Liver (tissue), 9 donors: ENCODE data around the gene RBM20. TPM values are rescaled to one million over a fixed set of nuclear protein-coding genes. Genes with fewer than 3 reads are reported as not detected.

Experiments
- DNase-seq: peaks from one replicate; pipeline ENCODE4 v3.0.0-alpha.2; 2017; ENCODE audit warnings: low spot score
- H3K27ac ChIP-seq, 2 donors: one replicate each; pipeline ENCODE4 v1.7.0; 2013; ENCODE audit warnings: inconsistent platforms in 2 of 2, low read length in 2 of 2, control low read depth in 1 of 2, low read depth in 1 of 2, mild to moderate bottlenecking in 1 of 2
- H3K27me3 ChIP-seq, 4 donors: one replicate each; pipeline versions ENCODE4 v1.6.1 to v1.7.0; 2013; ENCODE audit warnings: low read length in 3 of 4, inconsistent platforms in 1 of 4, mild to moderate bottlenecking in 1 of 4, moderate library complexity in 1 of 4; ENCODE audit not compliant: control insufficient read depth in 4 of 4, insufficient read depth in 4 of 4
- H3K36me3 ChIP-seq, 4 donors: one replicate each; pipeline versions ENCODE4 v1.6.1 to v1.7.0; 2013; ENCODE audit warnings: low read length in 3 of 4, mild to moderate bottlenecking in 3 of 4, low read depth in 1 of 4, moderate library complexity in 1 of 4; ENCODE audit not compliant: control insufficient read depth in 4 of 4, insufficient read depth in 3 of 4
- H3K4me1 ChIP-seq, 4 donors: one replicate each; pipeline versions ENCODE4 v1.6.1 to v1.7.0; 2013; ENCODE audit warnings: low read length in 3 of 4, mild to moderate bottlenecking in 3 of 4, moderate library complexity in 1 of 4; ENCODE audit not compliant: control insufficient read depth in 4 of 4, insufficient read depth in 4 of 4
- H3K4me3 ChIP-seq, 3 donors: one replicate each; pipeline versions ENCODE4 v1.6.1 to v1.7.0; 2013; ENCODE audit warnings: low read length in 3 of 3, control low read depth in 1 of 3, low read depth in 1 of 3, mild to moderate bottlenecking in 1 of 3
- H3K9ac ChIP-seq, 2 donors: one replicate each; pipeline ENCODE4 v1.7.0; 2013; ENCODE audit warnings: low read length in 2 of 2, mild to moderate bottlenecking in 2 of 2, moderate library complexity in 2 of 2, control low read depth in 1 of 2, low read depth in 1 of 2
- H3K9me3 ChIP-seq, 4 donors: one replicate each; pipeline versions ENCODE4 v1.6.1 to v1.7.0; 2013; ENCODE audit warnings: low read length in 3 of 4; ENCODE audit not compliant: control insufficient read depth in 4 of 4
- EGR1 ChIP-seq, 2 donors: IDR thresholded peaks; 2 replicates each; pipeline ENCODE4 v1.6.1; 2016 to 2018; ENCODE audit warnings: antibody characterized with exemption in 2 of 2, low read depth in 2 of 2
- FOXA1 ChIP-seq: IDR thresholded peaks from 2 replicates; pipeline ENCODE4 v1.6.1; 2016; ENCODE audit warnings: antibody characterized with exemption
- FOXA2 ChIP-seq: IDR thresholded peaks from 2 replicates; pipeline ENCODE4 v1.6.1; 2016; ENCODE audit warnings: antibody characterized with exemption
- GABPA ChIP-seq, 2 donors: IDR thresholded peaks in 1 of 2; conservative IDR thresholded peaks in 1 of 2; 2 replicates each; pipeline ENCODE4 v1.6.1; 2016; ENCODE audit warnings: antibody characterized with exemption in 2 of 2, mild to moderate bottlenecking in 1 of 2, moderate library complexity in 1 of 2
- HNF4A ChIP-seq, 2 donors: conservative IDR thresholded peaks; 2 replicates each; pipeline ENCODE4 v1.6.1; 2016; ENCODE audit warnings: antibody characterized with exemption in 2 of 2, mild to moderate bottlenecking in 2 of 2
- HNF4G ChIP-seq: IDR thresholded peaks from 2 replicates; pipeline ENCODE4 v1.6.1; 2016; ENCODE audit warnings: antibody characterized with exemption
- JUND ChIP-seq, 2 donors: IDR thresholded peaks; 2 replicates each; pipeline ENCODE4 v1.6.1; 2016; ENCODE audit warnings: antibody characterized with exemption in 2 of 2
- MAX ChIP-seq: IDR thresholded peaks from 2 replicates; pipeline ENCODE4 v1.6.1; 2016; ENCODE audit warnings: antibody characterized with exemption
- NR2F2 ChIP-seq: IDR thresholded peaks from 2 replicates; pipeline ENCODE4 v1.6.1; 2016; ENCODE audit warnings: antibody characterized with exemption
- RAD21 ChIP-seq, 2 donors: IDR thresholded peaks; 2 replicates each; pipeline ENCODE4 v1.6.1; 2016; ENCODE audit warnings: antibody characterized with exemption in 2 of 2, mild to moderate bottlenecking in 2 of 2
- REST ChIP-seq: IDR thresholded peaks from 2 replicates; pipeline ENCODE4 v1.6.1; 2016; ENCODE audit warnings: antibody characterized with exemption, mild to moderate bottlenecking
- RXRA ChIP-seq, 2 donors: IDR thresholded peaks; 2 replicates each; pipeline ENCODE4 v1.6.1; 2017 to 2018; ENCODE audit warnings: antibody characterized with exemption in 2 of 2, mild to moderate bottlenecking in 1 of 2
- SP1 ChIP-seq: IDR thresholded peaks from 2 replicates; pipeline ENCODE4 v1.6.1; 2018; ENCODE audit warnings: antibody characterized with exemption, mild to moderate bottlenecking
- TAF1 ChIP-seq: conservative IDR thresholded peaks from 2 replicates; pipeline ENCODE4 v1.6.1; 2016; ENCODE audit warnings: antibody characterized with exemption, mild to moderate bottlenecking
- WGBS: extraction: QIAGEN DNeasy Blood & Tissue Kit; methylation state at CpG from one replicate; pipeline ENCODE4 v1.1.7; 2013; 5-methylcytosine and 5-hydroxymethylcytosine counted together
- polyA plus RNA-seq, 2 donors: library from polyadenylated mRNA; stranded (reverse) in 1 of 2; unstranded in 1 of 2; fragments of 200-250 nt in 1 of 2; fragments of >200 nt in 1 of 2; fragmentation: Nextera tagmentation in 1 of 2; extraction: Ambion mirVana in 1 of 2; gene quantifications; one replicate each; pipeline versions ENCODE4 v1.2.1 to v1.2.3, GENCODE V29; 2013 to 2015
- total RNA-seq, 2 donors: library from RNA; depleted of rRNA; stranded (reverse); fragments of >200 nt; gene quantifications; one replicate each; pipeline ENCODE4 v1.2.3, GENCODE V29; 2014
- TF ChIP-seq, protein P1 (sequence below): IDR thresholded peaks from 2 replicates; pipeline ENCODE4 v1.6.1; 2016; ENCODE audit warnings: antibody characterized with exemption
- TF ChIP-seq, protein P2 (sequence below): fragments of 150-350 bp; IDR thresholded peaks from 2 replicates; pipeline ENCODE4 v1.5.1; 2017; ENCODE audit warnings: improper control_type of control experiment, low read depth, low read length; ENCODE audit not compliant: missing input control
- donor health status: healthy.
- donor health status: healthy.
- donor health status: healthy.
- donor health status: healthy.
- donor health status: healthy.

Gene RBM20
- total and polyA plus RNA-seq, 4 donors = 0.03 to 0.08 (median 0.05) TPM; not detected in 1

DNA sequence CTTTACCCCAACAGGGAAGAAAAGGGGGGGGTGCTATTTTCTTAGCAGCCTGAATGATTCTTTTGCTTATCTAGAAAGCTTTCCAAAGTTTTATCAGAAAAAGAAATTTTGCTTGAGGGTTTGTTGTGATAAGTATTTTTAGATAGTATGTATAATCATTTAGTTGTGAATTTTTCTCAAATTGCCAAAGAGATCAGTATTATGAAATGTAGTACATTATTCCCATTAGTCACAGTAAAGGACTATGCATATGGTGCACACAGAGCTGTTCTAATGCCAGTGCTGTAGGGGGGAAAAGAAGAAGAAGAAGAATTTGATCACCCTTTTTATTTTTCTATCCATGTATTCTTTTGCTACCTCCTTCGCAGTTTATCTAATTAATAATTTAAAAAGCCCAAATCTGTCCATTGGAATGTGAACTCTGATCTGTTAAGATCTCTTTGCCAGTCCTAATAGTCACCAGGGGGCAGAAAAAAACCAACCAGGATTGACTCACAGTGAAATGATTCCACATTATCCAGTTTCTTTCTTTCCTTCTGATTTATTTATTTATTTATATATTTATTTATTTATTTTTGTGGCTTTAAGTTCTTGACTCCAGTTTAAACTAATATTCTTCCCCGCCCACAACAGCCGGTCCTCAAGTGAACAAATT is 4.7 kb downstream of the RBM20 start (continued):
- TF ChIP-seq, protein P1, sequence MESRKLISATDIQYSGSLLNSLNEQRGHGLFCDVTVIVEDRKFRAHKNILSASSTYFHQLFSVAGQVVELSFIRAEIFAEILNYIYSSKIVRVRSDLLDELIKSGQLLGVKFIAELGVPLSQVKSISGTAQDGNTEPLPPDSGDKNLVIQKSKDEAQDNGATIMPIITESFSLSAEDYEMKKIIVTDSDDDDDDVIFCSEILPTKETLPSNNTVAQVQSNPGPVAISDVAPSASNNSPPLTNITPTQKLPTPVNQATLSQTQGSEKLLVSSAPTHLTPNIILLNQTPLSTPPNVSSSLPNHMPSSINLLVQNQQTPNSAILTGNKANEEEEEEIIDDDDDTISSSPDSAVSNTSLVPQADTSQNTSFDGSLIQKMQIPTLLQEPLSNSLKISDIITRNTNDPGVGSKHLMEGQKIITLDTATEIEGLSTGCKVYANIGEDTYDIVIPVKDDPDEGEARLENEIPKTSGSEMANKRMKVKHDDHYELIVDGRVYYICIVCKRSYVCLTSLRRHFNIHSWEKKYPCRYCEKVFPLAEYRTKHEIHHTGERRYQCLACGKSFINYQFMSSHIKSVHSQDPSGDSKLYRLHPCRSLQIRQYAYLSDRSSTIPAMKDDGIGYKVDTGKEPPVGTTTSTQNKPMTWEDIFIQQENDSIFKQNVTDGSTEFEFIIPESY = no peak
- no peak for TF ChIP-seq EGR1 (IDR thresholded peaks at IDR 0.05; ENCODE audit: low read depth in 2 of 2)
- no peak for TF ChIP-seq HNF4G
- TF ChIP-seq NR2F2 = no peak
- TF ChIP-seq TAF1 = no peak

DNA sequence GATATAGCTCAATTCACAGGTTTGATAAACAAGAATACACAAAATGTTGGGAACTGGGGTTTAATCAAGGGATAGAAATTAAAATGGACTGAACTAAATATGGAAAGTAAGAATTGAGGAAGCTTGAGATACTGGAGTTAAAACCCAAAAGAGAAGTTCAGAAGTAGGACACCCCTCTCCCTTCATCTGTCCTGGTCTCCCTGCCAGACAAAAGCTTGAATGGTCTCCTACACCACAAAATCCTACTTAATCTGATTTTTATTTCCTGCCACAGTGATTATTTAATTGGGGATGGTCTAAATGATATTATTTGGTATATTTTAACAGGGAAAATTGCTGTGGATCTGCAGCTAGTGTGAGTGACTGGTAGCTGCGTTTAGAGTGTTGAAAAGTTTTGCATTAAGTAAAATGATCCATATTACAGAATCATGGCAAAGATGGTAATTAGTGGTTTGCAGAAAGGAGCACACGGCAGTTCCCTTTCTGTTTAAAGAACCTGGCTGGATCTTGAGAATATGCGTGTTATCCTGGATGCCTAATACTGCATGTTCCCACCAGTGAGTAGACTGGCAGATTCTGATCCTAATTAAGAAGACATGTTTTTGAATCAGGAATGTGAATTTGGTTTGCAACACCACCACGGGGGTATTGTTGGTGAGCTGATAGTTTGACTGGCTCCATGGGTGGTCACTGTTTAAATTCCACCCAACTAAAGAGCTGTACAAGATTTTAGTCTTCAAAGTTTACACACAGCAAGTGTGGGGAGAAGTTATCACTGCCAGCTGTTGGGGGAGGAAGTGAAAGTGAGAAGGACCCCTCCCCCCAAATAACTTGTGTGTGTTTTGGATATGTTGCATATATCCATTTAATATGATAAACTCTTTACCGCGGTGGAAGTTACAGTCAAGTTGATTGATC is 5.5 kb downstream of the RBM20 start:
- whole genome bisulfite sequencing = 69% methylated on average over 6 of the region's 6 CpGs
- Histone ChIP-seq H3K4me3 (no peak overlapping the region), H3K4me1 (peaks cover 0 to 1% (median 1%) of the 10 kb centered on the region in 4 donors), H3K27ac (no peak overlapping the region), H3K9ac (no peak overlapping the region), H3K27me3 (peaks cover 0 to 14% (median 4%) of the 10 kb centered on the region in 4 donors), H3K9me3 (no peaks in the 10 kb centered on the region), H3K36me3 (no peaks in the 10 kb centered on the region)
- DNase-seq = no peak
- TF ChIP-seq GABPA (IDR thresholded peaks at IDR 0.05 in 1 of 2, conservative IDR thresholded peaks at IDR 0.05 in 1 of 2) (no peak), MAX (no peak), RAD21 (IDR thresholded peaks at IDR 0.05) (no peak), JUND (IDR thresholded peaks at IDR 0.05) (no peak), FOXA2 (no peak), HNF4A (conservative IDR thresholded peaks at IDR 0.05) (no peak), EGR1 (IDR thresholded peaks at IDR 0.05; ENCODE audit: low read depth in 2 of 2) (no peak), NR2F2 (no peak), SP1 (no peak), FOXA1 (no peak), RXRA (IDR thresholded peaks at IDR 0.05) (no peak), HNF4G (no peak), REST (no peak)
- TF ChIP-seq, protein P2, sequence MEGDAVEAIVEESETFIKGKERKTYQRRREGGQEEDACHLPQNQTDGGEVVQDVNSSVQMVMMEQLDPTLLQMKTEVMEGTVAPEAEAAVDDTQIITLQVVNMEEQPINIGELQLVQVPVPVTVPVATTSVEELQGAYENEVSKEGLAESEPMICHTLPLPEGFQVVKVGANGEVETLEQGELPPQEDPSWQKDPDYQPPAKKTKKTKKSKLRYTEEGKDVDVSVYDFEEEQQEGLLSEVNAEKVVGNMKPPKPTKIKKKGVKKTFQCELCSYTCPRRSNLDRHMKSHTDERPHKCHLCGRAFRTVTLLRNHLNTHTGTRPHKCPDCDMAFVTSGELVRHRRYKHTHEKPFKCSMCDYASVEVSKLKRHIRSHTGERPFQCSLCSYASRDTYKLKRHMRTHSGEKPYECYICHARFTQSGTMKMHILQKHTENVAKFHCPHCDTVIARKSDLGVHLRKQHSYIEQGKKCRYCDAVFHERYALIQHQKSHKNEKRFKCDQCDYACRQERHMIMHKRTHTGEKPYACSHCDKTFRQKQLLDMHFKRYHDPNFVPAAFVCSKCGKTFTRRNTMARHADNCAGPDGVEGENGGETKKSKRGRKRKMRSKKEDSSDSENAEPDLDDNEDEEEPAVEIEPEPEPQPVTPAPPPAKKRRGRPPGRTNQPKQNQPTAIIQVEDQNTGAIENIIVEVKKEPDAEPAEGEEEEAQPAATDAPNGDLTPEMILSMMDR = no peak
- TF ChIP-seq, protein P1 = no peak
